ENCODE data around the gene EXOC8. TPM values are rescaled to one million over a fixed set of nuclear protein-coding genes. Genes with fewer than 3 reads are reported as not detected.

The EXOC8 gene
- total and polyA plus RNA-seq, 2 of the 13 experiments (the other 11 are each of a cell fraction or from before 2014, with no cell fraction given): 2.1 to 7.9 TPM

- TF ChIP-seq, protein P1, sequence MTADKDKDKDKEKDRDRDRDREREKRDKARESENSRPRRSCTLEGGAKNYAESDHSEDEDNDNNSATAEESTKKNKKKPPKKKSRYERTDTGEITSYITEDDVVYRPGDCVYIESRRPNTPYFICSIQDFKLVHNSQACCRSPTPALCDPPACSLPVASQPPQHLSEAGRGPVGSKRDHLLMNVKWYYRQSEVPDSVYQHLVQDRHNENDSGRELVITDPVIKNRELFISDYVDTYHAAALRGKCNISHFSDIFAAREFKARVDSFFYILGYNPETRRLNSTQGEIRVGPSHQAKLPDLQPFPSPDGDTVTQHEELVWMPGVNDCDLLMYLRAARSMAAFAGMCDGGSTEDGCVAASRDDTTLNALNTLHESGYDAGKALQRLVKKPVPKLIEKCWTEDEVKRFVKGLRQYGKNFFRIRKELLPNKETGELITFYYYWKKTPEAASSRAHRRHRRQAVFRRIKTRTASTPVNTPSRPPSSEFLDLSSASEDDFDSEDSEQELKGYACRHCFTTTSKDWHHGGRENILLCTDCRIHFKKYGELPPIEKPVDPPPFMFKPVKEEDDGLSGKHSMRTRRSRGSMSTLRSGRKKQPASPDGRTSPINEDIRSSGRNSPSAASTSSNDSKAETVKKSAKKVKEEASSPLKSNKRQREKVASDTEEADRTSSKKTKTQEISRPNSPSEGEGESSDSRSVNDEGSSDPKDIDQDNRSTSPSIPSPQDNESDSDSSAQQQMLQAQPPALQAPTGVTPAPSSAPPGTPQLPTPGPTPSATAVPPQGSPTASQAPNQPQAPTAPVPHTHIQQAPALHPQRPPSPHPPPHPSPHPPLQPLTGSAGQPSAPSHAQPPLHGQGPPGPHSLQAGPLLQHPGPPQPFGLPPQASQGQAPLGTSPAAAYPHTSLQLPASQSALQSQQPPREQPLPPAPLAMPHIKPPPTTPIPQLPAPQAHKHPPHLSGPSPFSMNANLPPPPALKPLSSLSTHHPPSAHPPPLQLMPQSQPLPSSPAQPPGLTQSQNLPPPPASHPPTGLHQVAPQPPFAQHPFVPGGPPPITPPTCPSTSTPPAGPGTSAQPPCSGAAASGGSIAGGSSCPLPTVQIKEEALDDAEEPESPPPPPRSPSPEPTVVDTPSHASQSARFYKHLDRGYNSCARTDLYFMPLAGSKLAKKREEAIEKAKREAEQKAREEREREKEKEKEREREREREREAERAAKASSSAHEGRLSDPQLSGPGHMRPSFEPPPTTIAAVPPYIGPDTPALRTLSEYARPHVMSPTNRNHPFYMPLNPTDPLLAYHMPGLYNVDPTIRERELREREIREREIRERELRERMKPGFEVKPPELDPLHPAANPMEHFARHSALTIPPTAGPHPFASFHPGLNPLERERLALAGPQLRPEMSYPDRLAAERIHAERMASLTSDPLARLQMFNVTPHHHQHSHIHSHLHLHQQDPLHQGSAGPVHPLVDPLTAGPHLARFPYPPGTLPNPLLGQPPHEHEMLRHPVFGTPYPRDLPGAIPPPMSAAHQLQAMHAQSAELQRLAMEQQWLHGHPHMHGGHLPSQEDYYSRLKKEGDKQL (CRISPR knock-in tag; IDR thresholded peaks at IDR 0.05; ENCODE audit: low read depth): no peak
- TF ChIP-seq MAF1 (CRISPR knock-in tag; IDR thresholded peaks at IDR 0.05; ENCODE audit: borderline replicate concordance): no peak
- no peak for TF ChIP-seq ZNF446 (CRISPR knock-in tag; IDR thresholded peaks at IDR 0.05)
- TF ChIP-seq, protein P2, sequence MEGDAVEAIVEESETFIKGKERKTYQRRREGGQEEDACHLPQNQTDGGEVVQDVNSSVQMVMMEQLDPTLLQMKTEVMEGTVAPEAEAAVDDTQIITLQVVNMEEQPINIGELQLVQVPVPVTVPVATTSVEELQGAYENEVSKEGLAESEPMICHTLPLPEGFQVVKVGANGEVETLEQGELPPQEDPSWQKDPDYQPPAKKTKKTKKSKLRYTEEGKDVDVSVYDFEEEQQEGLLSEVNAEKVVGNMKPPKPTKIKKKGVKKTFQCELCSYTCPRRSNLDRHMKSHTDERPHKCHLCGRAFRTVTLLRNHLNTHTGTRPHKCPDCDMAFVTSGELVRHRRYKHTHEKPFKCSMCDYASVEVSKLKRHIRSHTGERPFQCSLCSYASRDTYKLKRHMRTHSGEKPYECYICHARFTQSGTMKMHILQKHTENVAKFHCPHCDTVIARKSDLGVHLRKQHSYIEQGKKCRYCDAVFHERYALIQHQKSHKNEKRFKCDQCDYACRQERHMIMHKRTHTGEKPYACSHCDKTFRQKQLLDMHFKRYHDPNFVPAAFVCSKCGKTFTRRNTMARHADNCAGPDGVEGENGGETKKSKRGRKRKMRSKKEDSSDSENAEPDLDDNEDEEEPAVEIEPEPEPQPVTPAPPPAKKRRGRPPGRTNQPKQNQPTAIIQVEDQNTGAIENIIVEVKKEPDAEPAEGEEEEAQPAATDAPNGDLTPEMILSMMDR (CRISPR knock-in tag; IDR thresholded peaks at IDR 0.05): no peak
- no peak for TF ChIP-seq TCF7L2 (IDR thresholded peaks at IDR 0.05; ENCODE audit: low read depth, low read length)
- no peak for TF ChIP-seq PAX8 (CRISPR knock-in tag; IDR thresholded peaks at IDR 0.05; ENCODE audit: borderline replicate concordance)
- no peak for TF ChIP-seq ARHGAP35 (CRISPR knock-in tag; IDR thresholded peaks at IDR 0.05; ENCODE audit: borderline replicate concordance)
- no peak for TF ChIP-seq KDM5A (IDR thresholded peaks at IDR 0.05; ENCODE audit: borderline replicate concordance, low read length)
- no peak for TF ChIP-seq ZNF720 (CRISPR knock-in tag; IDR thresholded peaks at IDR 0.05)
- TF ChIP-seq RFX3 (CRISPR knock-in tag; IDR thresholded peaks at IDR 0.05): no peak
- no peak for TF ChIP-seq TP53 (CRISPR knock-in tag; conservative IDR thresholded peaks at IDR 0.05)
- no peak for TF ChIP-seq ZNF775 (CRISPR knock-in tag; IDR thresholded peaks at IDR 0.05; ENCODE audit: borderline replicate concordance)
- TF ChIP-seq ZNF703 (CRISPR knock-in tag; IDR thresholded peaks at IDR 0.05; ENCODE audit: borderline replicate concordance): no peak
- no peak for TF ChIP-seq ATRX (CRISPR knock-in tag; IDR thresholded peaks at IDR 0.05; ENCODE audit: borderline replicate concordance)
- no peak for TF ChIP-seq ZNF782 (CRISPR knock-in tag; IDR thresholded peaks at IDR 0.05; ENCODE audit: borderline replicate concordance)
- no peak for TF ChIP-seq ZBTB33 (CRISPR knock-in tag; IDR thresholded peaks at IDR 0.05)
These were observed 10.3 kb upstream of the EXOC8 start (continued) for GRCh38 chr1:231347961-231348360.

Measured in HepG2 (cell line).